ENCODE data around the gene ZNF536. TPM values are rescaled to one million over a fixed set of nuclear protein-coding genes. Genes with fewer than 3 reads are reported as not detected.

ZNF536 gene
- total and polyA plus RNA-seq, 2 donors (not counting 3 experiments of a cell fraction or from before 2014, with no cell fraction given), result not detected

GRCh38 chr19:30363073-30363472, 9.1 kb upstream of the ZNF536 start:
- no peak for TF ChIP-seq MYC (IDR thresholded peaks at IDR 0.05; ENCODE audit: low read depth, low read length)
- no peak for TF ChIP-seq EZH2 (IDR thresholded peaks at IDR 0.05; ENCODE audit: borderline replicate concordance, low read depth, low read length, severe bottlenecking)
- TF ChIP-seq JUN (IDR thresholded peaks at IDR 0.05; ENCODE audit: borderline replicate concordance, insufficient read depth, insufficient read length, low read depth), result no peak
- TF ChIP-seq POLR2A (IDR thresholded peaks at IDR 0.05; ENCODE audit: low read depth, low read length), result no peak
- TF ChIP-seq GATA2 (IDR thresholded peaks at IDR 0.05; ENCODE audit: insufficient read depth, insufficient read length, low read depth, low read length), result no peak
- Histone ChIP-seq H3K4me1 (ENCODE audit: control insufficient read depth, extremely low read depth, insufficient read depth, low read length) (no peaks in the 10 kb centered on the region), H3K27me3 (ENCODE audit: control insufficient read depth in 2 of 2, insufficient read depth in 2 of 2, low read length in 2 of 2) (no peaks in the 10 kb centered on the region), H3K36me3 (ENCODE audit: control insufficient read depth in 2 of 2, extremely low read depth in 1 of 2, insufficient read depth in 2 of 2, low read length in 2 of 2) (no peaks in the 10 kb centered on the region), H3K79me2 (ENCODE audit: control insufficient read depth, insufficient read depth, low read length) (no peaks in the 10 kb centered on the region), H3K9ac (replicated peaks; ENCODE audit: extremely low read depth, insufficient read depth, low read length) (no peak overlapping the region), H3K27ac (ENCODE audit: insufficient read depth, low read depth, low read length) (no peak overlapping the region), H3K4me3 (replicated peaks in 1 of 3; ENCODE audit: insufficient read depth in 1 of 3, low read depth in 1 of 3, low read length in 3 of 3) (no peak overlapping the region), H3K9me3 (replicated peaks; ENCODE audit: control insufficient read depth, insufficient read depth, low read length) (peaks cover 3% of the 10 kb centered on the region), H4K20me1 (replicated peaks; ENCODE audit: control insufficient read depth, extremely low read depth, insufficient read depth, low read length) (no peaks in the 10 kb centered on the region), H2AFZ (ENCODE audit: low read depth, low read length) (no peak overlapping the region), H3K9me1 (replicated peaks; ENCODE audit: control insufficient read depth, extremely low read depth, insufficient read depth, low read length) (no peaks in the 10 kb centered on the region), H3K4me2 (ENCODE audit: insufficient read depth, low read length) (no peak overlapping the region)
- ChIA-PET CTCF (no interaction called here), POLR2A (no interaction called here)
- intact Hi-C loops (cut with micrococcal nuclease) (no loop called here), dilution Hi-C loops (cut with MboI; ENCODE audit: extremely low pct_ligation_motif_present, low sequenced_read_pairs) (no loop called here)
- DNase-seq (ENCODE audit: low read depth, low spot score) (no peak), FAIRE-seq (no peak)
- no TSS peak for BruUV-seq (replicated peaks)

- dilution Hi-C loops (cut with MboI; ENCODE audit: extremely low pct_ligation_motif_present, low sequenced_read_pairs), result no loop called here
- no peak overlapping the region for H2AFZ ChIP-seq (ENCODE audit: low read depth, low read length)
- H3K9me3 ChIP-seq (replicated peaks; ENCODE audit: control insufficient read depth, insufficient read depth, low read length), result peaks cover 3% of the 10 kb centered on the region
- POLR2A ChIA-PET, result no interaction called here
- H3K9me1 ChIP-seq (replicated peaks; ENCODE audit: control insufficient read depth, extremely low read depth, insufficient read depth, low read length), result no peaks in the 10 kb centered on the region
- CTCF ChIA-PET, result no interaction called here
- no TSS peak for BruUV-seq (replicated peaks)
- H3K27me3 ChIP-seq (ENCODE audit: control insufficient read depth in 2 of 2, insufficient read depth in 2 of 2, low read length in 2 of 2), result no peaks in the 10 kb centered on the region
- H3K4me2 ChIP-seq (ENCODE audit: insufficient read depth, low read length), result no peak overlapping the region
- no peak for TF ChIP-seq EZH2 (IDR thresholded peaks at IDR 0.05; ENCODE audit: borderline replicate concordance, low read depth, low read length, severe bottlenecking)
- no peak for TF ChIP-seq FOS (IDR thresholded peaks at IDR 0.05; ENCODE audit: borderline replicate concordance, insufficient read depth, low read length)
- TF ChIP-seq MAX (IDR thresholded peaks at IDR 0.05; ENCODE audit: insufficient read depth, insufficient read length), result no peak
- no peak overlapping the region for H3K9ac ChIP-seq (replicated peaks; ENCODE audit: extremely low read depth, insufficient read depth, low read length)
- H4K20me1 ChIP-seq (replicated peaks; ENCODE audit: control insufficient read depth, extremely low read depth, insufficient read depth, low read length), result no peaks in the 10 kb centered on the region
- FAIRE-seq (no peak), DNase-seq (ENCODE audit: low read depth, low spot score) (no peak)
- H3K4me1 ChIP-seq (ENCODE audit: control insufficient read depth, extremely low read depth, insufficient read depth, low read length), result no peaks in the 10 kb centered on the region
- no peak overlapping the region for H3K27ac ChIP-seq (ENCODE audit: insufficient read depth, low read depth, low read length)
- H3K36me3 ChIP-seq (ENCODE audit: control insufficient read depth in 2 of 2, extremely low read depth in 1 of 2, insufficient read depth in 2 of 2, low read length in 2 of 2), result no peaks in the 10 kb centered on the region
- no peaks in the 10 kb centered on the region for H3K79me2 ChIP-seq (ENCODE audit: control insufficient read depth, insufficient read depth, low read length)
- H3K4me3 ChIP-seq (replicated peaks in 1 of 3; ENCODE audit: insufficient read depth in 1 of 3, low read depth in 1 of 3, low read length in 3 of 3), result no peak overlapping the region
- intact Hi-C loops (cut with micrococcal nuclease), result no loop called here
Measured at GRCh38 chr19:30364866-30365800, 7.1 kb upstream of the ZNF536 start.
